ENCODE measurements around the gene PARVB. TPM values are rescaled to one million over a fixed set of nuclear protein-coding genes. Genes with fewer than 3 reads are reported as not detected.

PARVB gene
- total and polyA plus RNA-seq, 10 of the 15 experiments (the other 5 are each of a cell fraction or from before 2014, with no cell fraction given) = 5.2 to 264 (median 76.0) TPM

DNA sequence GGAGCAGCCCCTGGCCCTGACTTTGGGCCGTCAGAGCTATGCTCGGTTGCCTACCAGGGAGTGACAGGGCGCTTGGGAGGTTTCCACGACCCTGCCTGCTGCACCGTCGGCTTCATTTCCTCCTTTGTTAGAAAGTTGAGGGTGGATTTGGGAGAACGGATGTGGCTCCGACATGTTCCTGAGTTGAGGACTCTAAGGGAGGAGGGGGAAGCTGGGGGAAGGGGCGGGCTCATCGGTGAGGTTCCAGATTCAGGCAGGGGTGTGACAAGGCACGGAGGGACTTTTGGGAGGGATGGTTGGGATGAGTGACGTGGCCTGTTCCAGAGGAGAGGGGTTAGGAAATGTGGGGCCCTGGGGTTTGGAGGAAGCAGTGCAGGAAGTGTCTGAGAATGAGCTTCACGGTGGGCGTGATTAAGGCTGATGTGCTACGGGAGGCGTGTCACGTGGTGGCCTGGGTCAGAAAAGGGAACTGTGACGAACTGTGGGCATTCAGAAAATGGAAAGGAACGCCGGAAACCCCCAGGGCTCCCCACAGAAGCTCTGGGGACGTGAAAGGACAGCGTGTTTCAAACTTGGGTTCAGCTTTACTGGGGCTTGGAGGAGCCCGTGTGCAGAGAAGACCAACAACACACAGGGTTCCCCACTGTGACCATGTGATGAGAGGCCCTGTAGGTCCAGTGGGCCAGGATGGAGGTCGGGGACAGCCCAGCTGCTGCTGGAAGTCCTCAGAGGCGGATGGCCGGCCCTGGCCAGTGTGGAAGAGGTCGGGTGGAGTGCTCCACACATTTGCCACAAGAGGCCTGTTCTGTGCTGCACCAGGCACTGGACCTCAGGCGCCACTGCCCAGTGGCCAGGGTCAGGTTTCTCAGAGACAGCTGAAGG, 2.8 kb downstream of the PARVB start (continued):
- no peak for TF ChIP-seq E2F8 (IDR thresholded peaks at IDR 0.05; ENCODE audit: low read depth, partially characterized antibody)
- TF ChIP-seq, protein P1, sequence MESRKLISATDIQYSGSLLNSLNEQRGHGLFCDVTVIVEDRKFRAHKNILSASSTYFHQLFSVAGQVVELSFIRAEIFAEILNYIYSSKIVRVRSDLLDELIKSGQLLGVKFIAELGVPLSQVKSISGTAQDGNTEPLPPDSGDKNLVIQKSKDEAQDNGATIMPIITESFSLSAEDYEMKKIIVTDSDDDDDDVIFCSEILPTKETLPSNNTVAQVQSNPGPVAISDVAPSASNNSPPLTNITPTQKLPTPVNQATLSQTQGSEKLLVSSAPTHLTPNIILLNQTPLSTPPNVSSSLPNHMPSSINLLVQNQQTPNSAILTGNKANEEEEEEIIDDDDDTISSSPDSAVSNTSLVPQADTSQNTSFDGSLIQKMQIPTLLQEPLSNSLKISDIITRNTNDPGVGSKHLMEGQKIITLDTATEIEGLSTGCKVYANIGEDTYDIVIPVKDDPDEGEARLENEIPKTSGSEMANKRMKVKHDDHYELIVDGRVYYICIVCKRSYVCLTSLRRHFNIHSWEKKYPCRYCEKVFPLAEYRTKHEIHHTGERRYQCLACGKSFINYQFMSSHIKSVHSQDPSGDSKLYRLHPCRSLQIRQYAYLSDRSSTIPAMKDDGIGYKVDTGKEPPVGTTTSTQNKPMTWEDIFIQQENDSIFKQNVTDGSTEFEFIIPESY (IDR thresholded peaks at IDR 0.05) = no peak
- TF ChIP-seq NKRF (conservative IDR thresholded peaks at IDR 0.05) = peak; percentile 76
- TF ChIP-seq, protein P2, sequence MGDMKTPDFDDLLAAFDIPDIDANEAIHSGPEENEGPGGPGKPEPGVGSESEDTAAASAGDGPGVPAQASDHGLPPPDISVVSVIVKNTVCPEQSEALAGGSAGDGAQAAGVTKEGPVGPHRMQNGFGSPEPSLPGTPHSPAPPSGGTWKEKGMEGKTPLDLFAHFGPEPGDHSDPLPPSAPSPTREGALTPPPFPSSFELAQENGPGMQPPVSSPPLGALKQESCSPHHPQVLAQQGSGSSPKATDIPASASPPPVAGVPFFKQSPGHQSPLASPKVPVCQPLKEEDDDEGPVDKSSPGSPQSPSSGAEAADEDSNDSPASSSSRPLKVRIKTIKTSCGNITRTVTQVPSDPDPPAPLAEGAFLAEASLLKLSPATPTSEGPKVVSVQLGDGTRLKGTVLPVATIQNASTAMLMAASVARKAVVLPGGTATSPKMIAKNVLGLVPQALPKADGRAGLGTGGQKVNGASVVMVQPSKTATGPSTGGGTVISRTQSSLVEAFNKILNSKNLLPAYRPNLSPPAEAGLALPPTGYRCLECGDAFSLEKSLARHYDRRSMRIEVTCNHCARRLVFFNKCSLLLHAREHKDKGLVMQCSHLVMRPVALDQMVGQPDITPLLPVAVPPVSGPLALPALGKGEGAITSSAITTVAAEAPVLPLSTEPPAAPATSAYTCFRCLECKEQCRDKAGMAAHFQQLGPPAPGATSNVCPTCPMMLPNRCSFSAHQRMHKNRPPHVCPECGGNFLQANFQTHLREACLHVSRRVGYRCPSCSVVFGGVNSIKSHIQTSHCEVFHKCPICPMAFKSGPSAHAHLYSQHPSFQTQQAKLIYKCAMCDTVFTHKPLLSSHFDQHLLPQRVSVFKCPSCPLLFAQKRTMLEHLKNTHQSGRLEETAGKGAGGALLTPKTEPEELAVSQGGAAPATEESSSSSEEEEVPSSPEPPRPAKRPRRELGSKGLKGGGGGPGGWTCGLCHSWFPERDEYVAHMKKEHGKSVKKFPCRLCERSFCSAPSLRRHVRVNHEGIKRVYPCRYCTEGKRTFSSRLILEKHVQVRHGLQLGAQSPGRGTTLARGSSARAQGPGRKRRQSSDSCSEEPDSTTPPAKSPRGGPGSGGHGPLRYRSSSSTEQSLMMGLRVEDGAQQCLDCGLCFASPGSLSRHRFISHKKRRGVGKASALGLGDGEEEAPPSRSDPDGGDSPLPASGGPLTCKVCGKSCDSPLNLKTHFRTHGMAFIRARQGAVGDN (IDR thresholded peaks at IDR 0.05) = peak; percentile 79
- peak; percentile 93 for TF ChIP-seq CREB1 (IDR thresholded peaks at IDR 0.05; ENCODE audit: low read depth)
- TF ChIP-seq NFYA (IDR thresholded peaks at IDR 0.05; ENCODE audit: borderline replicate concordance, low read depth, low read length) = no peak
- no peak for TF ChIP-seq ASH2L (IDR thresholded peaks at IDR 0.05; ENCODE audit: borderline replicate concordance, low read depth)
- no peak for TF ChIP-seq FOS (IDR thresholded peaks at IDR 0.05; ENCODE audit: borderline replicate concordance, extremely low read depth, insufficient read length)
- TF ChIP-seq, protein P3, sequence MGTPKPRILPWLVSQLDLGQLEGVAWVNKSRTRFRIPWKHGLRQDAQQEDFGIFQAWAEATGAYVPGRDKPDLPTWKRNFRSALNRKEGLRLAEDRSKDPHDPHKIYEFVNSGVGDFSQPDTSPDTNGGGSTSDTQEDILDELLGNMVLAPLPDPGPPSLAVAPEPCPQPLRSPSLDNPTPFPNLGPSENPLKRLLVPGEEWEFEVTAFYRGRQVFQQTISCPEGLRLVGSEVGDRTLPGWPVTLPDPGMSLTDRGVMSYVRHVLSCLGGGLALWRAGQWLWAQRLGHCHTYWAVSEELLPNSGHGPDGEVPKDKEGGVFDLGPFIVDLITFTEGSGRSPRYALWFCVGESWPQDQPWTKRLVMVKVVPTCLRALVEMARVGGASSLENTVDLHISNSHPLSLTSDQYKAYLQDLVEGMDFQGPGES (IDR thresholded peaks at IDR 0.05) = no peak
- no peak for TF ChIP-seq RBBP5 (conservative IDR thresholded peaks at IDR 0.05)
- peak; percentile 61 for TF ChIP-seq CHD2 (IDR thresholded peaks at IDR 0.05; ENCODE audit: borderline replicate concordance, low read depth, low read length)
- no peak for TF ChIP-seq CEBPZ (IDR thresholded peaks at IDR 0.05; ENCODE audit: low read depth, low read length)

Measured in GM12878 (cell line).